ENCODE data around the gene PHC3. TPM values are rescaled to one million over a fixed set of nuclear protein-coding genes. Genes with fewer than 3 reads are reported as not detected.

Gene PHC3
- total RNA-seq, 1 donor from 2014 or later: 46.9 TPM

GRCh38 chr3:170137986-170138385, 43.5 kb downstream of the PHC3 start:
- TF ChIP-seq CTCF (IDR thresholded peaks at IDR 0.05) (no peak), POLR2AphosphoS5 (IDR thresholded peaks at IDR 0.05; ENCODE audit: insufficient read depth in 1 of 2, low read depth in 1 of 2) (no peak), POLR2A (IDR thresholded peaks at IDR 0.05) (no peak)

GRCh38 chr3:170132335-170132734, 49.2 kb downstream of the PHC3 start:
- H3K36me3 ChIP-seq: peaks cover 0 to 52% of the 10 kb centered on the region in 2 donors
- no peaks in the 10 kb centered on the region for H3K27me3 ChIP-seq
- H3K4me3 ChIP-seq: no peak overlapping the region
- no peak for DNase-seq (ENCODE audit: extremely low spot score in 2 of 2)
- peaks cover 8% of the 10 kb centered on the region for H3K4me1 ChIP-seq
- intact Hi-C loops (cut with DNase I): no loop called here
- TF ChIP-seq CTCF (IDR thresholded peaks at IDR 0.05) (no peak), POLR2A (IDR thresholded peaks at IDR 0.05) (no peak), POLR2AphosphoS5 (IDR thresholded peaks at IDR 0.05; ENCODE audit: insufficient read depth in 1 of 2, low read depth in 1 of 2) (no peak)
- H3K9me3 ChIP-seq: no peaks in the 10 kb centered on the region
- no peak overlapping the region for H3K27ac ChIP-seq

More at GRCh38 chr3:170137986-170138385, 43.5 kb downstream of the PHC3 start:
- no peaks in the 10 kb centered on the region for H3K9me3 ChIP-seq
- H3K4me3 ChIP-seq: no peak overlapping the region
- no peaks in the 10 kb centered on the region for H3K27me3 ChIP-seq
- H3K27ac ChIP-seq: no peak overlapping the region
- DNase-seq (ENCODE audit: extremely low spot score in 2 of 2): no peak
- H3K36me3 ChIP-seq: peaks cover 0 to 28% of the 10 kb centered on the region in 2 donors
- no peaks in the 10 kb centered on the region for H3K4me1 ChIP-seq
- intact Hi-C loops (cut with DNase I): no loop called here

- Histone ChIP-seq H3K9me3 (no peaks in the 10 kb centered on the region), H3K27ac (no peak overlapping the region), H3K4me1 (peaks cover 8% of the 10 kb centered on the region), H3K36me3 (peaks cover 0 to 49% of the 10 kb centered on the region in 2 donors), H3K4me3 (no peak overlapping the region), H3K27me3 (no peaks in the 10 kb centered on the region)
- no peak for DNase-seq (ENCODE audit: extremely low spot score in 2 of 2)
- TF ChIP-seq POLR2A (IDR thresholded peaks at IDR 0.05): no peak
- TF ChIP-seq POLR2AphosphoS5 (IDR thresholded peaks at IDR 0.05; ENCODE audit: insufficient read depth in 1 of 2, low read depth in 1 of 2): no peak
- no peak for TF ChIP-seq CTCF (IDR thresholded peaks at IDR 0.05)
- intact Hi-C loops (cut with DNase I): no loop called here
These were observed 51.0 kb downstream of the PHC3 start for GRCh38 chr3:170130532-170130931.

GRCh38 chr3:170128977-170129431, 52.5 kb downstream of the PHC3 start:
- Histone ChIP-seq H3K9me3 (no peaks in the 10 kb centered on the region), H3K4me1 (peaks cover 8% of the 10 kb centered on the region), H3K27me3 (no peaks in the 10 kb centered on the region), H3K36me3 (peaks cover 0 to 38% of the 10 kb centered on the region in 2 donors), H3K4me3 (no peak overlapping the region), H3K27ac (no peak overlapping the region)
- intact Hi-C loops (cut with DNase I): no loop called here
- TF ChIP-seq POLR2AphosphoS5 (IDR thresholded peaks at IDR 0.05; ENCODE audit: insufficient read depth in 1 of 2, low read depth in 1 of 2): no peak
- no peak for TF ChIP-seq CTCF (IDR thresholded peaks at IDR 0.05)
- no peak for TF ChIP-seq POLR2A (IDR thresholded peaks at IDR 0.05)
- no peak for DNase-seq (ENCODE audit: extremely low spot score in 2 of 2)

- Histone ChIP-seq H3K9me3 (no peaks in the 10 kb centered on the region), H3K4me3 (no peak overlapping the region), H3K27me3 (no peaks in the 10 kb centered on the region), H3K27ac (no peak overlapping the region), H3K4me1 (peaks cover 8% of the 10 kb centered on the region), H3K36me3 (peaks cover 0 to 33% of the 10 kb centered on the region in 2 donors)
- no peak for DNase-seq (ENCODE audit: extremely low spot score in 2 of 2)
- TF ChIP-seq CTCF (IDR thresholded peaks at IDR 0.05) (no peak), POLR2A (IDR thresholded peaks at IDR 0.05) (no peak), POLR2AphosphoS5 (IDR thresholded peaks at IDR 0.05; ENCODE audit: insufficient read depth in 1 of 2, low read depth in 1 of 2) (no peak)
- intact Hi-C loops (cut with DNase I): no loop called here
These were observed 53.1 kb downstream of the PHC3 start for GRCh38 chr3:170128259-170128976.
